Measurements from ENCODE around the gene SLC28A1. TPM values are rescaled to one million over a fixed set of nuclear protein-coding genes. Genes with fewer than 3 reads are reported as not detected.

The SLC28A1 gene
- total and polyA plus RNA-seq, 8 donors, result 0.08 to 0.23 (median 0.14) TPM; not detected in 3

- no peak for TF ChIP-seq CTCF (IDR thresholded peaks at IDR 0.05)
- H3K36me3 ChIP-seq, result no peaks in the 10 kb centered on the region
- ATAC-seq, result no peak
- H3K27ac ChIP-seq, result peak overlapping the region; percentile 48 to 74
- no peak for DNase-seq
- intact Hi-C loops (cut with DNase I), result no loop called here
- no peak overlapping the region for H3K4me3 ChIP-seq
- H3K4me1 ChIP-seq, result peaks cover 3 to 15% of the 10 kb centered on the region in 2 donors
- no peaks in the 10 kb centered on the region for H3K9me3 ChIP-seq
- H3K27me3 ChIP-seq, result no peaks in the 10 kb centered on the region
These were observed 28.9 kb downstream of the SLC28A1 start for GRCh38 chr15:84913360-84913723.

DNA sequence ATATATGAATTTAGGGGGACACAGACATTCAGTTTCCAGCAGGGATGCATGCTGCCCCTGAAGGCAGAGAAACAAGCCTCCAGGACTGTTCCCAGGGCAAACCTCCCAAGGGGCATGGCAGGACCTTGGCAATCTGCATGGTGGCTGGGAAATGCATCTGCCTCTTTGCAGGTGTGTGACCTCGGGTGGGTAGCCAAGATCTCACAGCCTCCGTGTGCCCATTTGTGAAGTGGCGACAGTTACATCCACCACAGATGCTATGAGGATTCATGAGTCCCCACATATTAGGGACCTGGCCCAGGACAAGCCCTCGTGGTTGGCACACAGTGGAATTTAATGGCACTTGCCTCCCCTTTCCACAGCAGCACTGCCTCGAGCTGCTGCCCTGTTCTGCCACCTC, 29.9 kb downstream of the SLC28A1 start:
- Histone ChIP-seq H3K9me3 (no peaks in the 10 kb centered on the region), H3K36me3 (no peaks in the 10 kb centered on the region), H3K4me3 (no peak overlapping the region), H3K4me1 (peaks cover 3 to 15% of the 10 kb centered on the region in 2 donors), H3K27me3 (no peaks in the 10 kb centered on the region), H3K27ac (peak overlapping the region in 1 of 2 donors; percentile 34)
- TF ChIP-seq CTCF (IDR thresholded peaks at IDR 0.05), result no peak
- DNase-seq (no peak), ATAC-seq (no peak)
- intact Hi-C loops (cut with DNase I), result no loop called here

GRCh38 chr15:84914909-84915605, 30.6 kb downstream of the SLC28A1 start:
- Histone ChIP-seq H3K4me3 (no peak overlapping the region), H3K36me3 (no peaks in the 10 kb centered on the region), H3K27me3 (no peaks in the 10 kb centered on the region), H3K9me3 (no peaks in the 10 kb centered on the region), H3K4me1 (peaks cover 3 to 15% of the 10 kb centered on the region in 2 donors), H3K27ac (peak overlapping the region in 1 of 2 donors; percentile 34)
- no peak for TF ChIP-seq CTCF (IDR thresholded peaks at IDR 0.05)
- intact Hi-C loops (cut with DNase I), result no loop called here
- ATAC-seq (peak; percentile 77), DNase-seq (peak in 2 of 4 donors; percentile 50 to 63)

DNA sequence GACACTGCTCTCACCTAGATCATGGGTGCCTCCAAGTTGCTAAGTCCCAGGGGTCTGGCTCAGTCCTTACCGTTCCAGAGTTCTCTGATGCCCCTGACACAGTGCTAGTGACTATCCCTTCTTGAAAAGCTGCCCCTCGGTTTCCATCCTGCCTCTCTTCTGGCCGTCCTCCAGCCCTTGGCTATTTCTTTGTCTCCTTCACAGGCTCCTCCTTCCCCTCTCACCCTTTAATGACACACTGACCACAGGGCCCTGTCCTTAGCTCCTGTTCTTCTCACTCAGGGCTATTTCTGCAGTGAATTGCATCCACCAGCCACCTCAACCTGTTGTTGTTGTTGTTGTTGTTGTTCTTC, 31.1 kb downstream of the SLC28A1 start:
- no peak for TF ChIP-seq CTCF (IDR thresholded peaks at IDR 0.05)
- Histone ChIP-seq H3K36me3 (no peaks in the 10 kb centered on the region), H3K4me1 (peaks cover 3 to 15% of the 10 kb centered on the region in 2 donors), H3K9me3 (no peaks in the 10 kb centered on the region), H3K27me3 (no peaks in the 10 kb centered on the region), H3K27ac (peak overlapping the region in 1 of 2 donors; percentile 34), H3K4me3 (no peak overlapping the region)
- intact Hi-C loops (cut with DNase I), result no loop called here
- DNase-seq, result no peak
- no peak for ATAC-seq

DNA sequence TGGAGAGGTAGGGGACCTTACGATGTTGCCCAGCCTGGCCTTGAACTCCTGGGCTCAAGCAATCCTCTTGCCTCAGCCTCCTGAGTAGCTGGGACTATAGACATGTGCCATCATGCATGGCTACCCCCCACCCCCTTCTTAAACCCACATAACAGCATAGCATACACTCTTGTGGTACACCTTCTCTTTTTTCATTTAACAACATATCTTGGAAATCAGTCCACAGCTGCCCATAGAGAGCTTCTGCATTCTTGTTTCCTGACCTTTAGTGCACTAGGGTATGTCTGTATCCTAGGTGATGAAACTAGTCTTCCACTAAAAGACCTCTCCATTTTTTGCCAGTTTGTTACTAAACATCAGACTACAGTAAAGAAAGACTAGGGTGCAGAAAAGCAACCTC, 33.0 kb downstream of the SLC28A1 start:
- no peak for ATAC-seq
- intact Hi-C loops (cut with DNase I), result no loop called here

More for the DNA sequence above, 33.0 kb downstream of the SLC28A1 start:
- no peak for DNase-seq
- no peaks in the 10 kb centered on the region for H3K27me3 ChIP-seq
- H3K4me1 ChIP-seq, result peaks cover 3 to 4% of the 10 kb centered on the region in 2 donors
- H3K36me3 ChIP-seq, result no peaks in the 10 kb centered on the region
- no peak overlapping the region for H3K4me3 ChIP-seq
- no peaks in the 10 kb centered on the region for H3K9me3 ChIP-seq
- no peak for TF ChIP-seq CTCF (IDR thresholded peaks at IDR 0.05)
- H3K27ac ChIP-seq, result no peak overlapping the region
